ENCODE data around the gene C1QTNF7. TPM values are rescaled to one million over a fixed set of nuclear protein-coding genes. Genes with fewer than 3 reads are reported as not detected.
A peak's percentile ranks its signal among the peaks of the same experiment; 100 is the strongest.

Gene C1QTNF7
- total and polyA plus RNA-seq, 10 donors, result 0.74 to 22.5 (median 5.2) TPM

- WGBS, 5 donors, result 48 to 81% (median 64%) methylated on average over 2 of the region's 2 CpGs
- H3K36me3 ChIP-seq, result no peaks in the 10 kb centered on the region
- no peak for DNase-seq
- peaks cover 0 to 83% (median 52%) of the 10 kb centered on the region in 6 donors for H3K4me1 ChIP-seq
- intact Hi-C loops (cut with DNase I; ENCODE audit: low total_unique reads), result no loop called here
- no peaks in the 10 kb centered on the region for H3K9me3 ChIP-seq
- peak overlapping the region in 5 of 8 donors; percentile 34 to 82 (median 42) for H3K27ac ChIP-seq
- no peaks in the 10 kb centered on the region for H3K27me3 ChIP-seq (replicated peaks in 1 of 7)
- no peak overlapping the region for H3K4me3 ChIP-seq
- TF ChIP-seq POLR2A (IDR thresholded peaks at IDR 0.05) (no peak), CTCF (IDR thresholded peaks at IDR 0.05 in 8 of 11, conservative IDR thresholded peaks at IDR 0.05 in 3 of 11) (no peak), POLR2AphosphoS5 (IDR thresholded peaks at IDR 0.05) (no peak)
These were observed 24.9 kb upstream of the C1QTNF7 start for GRCh38 chr4:15402974-15403373.

GRCh38 chr4:15405018-15405417 lies 22.8 kb upstream of the C1QTNF7 start:
- peak overlapping the region in 3 of 8 donors; percentile 5 to 18 (median 16) for H3K27ac ChIP-seq
- WGBS, 5 donors, result 62 to 76% (median 71%) methylated on average over 4 of the region's 4 CpGs
- H3K4me1 ChIP-seq, result peaks cover 0 to 74% (median 49%) of the 10 kb centered on the region in 6 donors
- DNase-seq, result no peak
- H3K27me3 ChIP-seq (replicated peaks in 1 of 7), result no peaks in the 10 kb centered on the region
- no peaks in the 10 kb centered on the region for H3K9me3 ChIP-seq
- H3K36me3 ChIP-seq, result no peaks in the 10 kb centered on the region
- no peak overlapping the region for H3K4me3 ChIP-seq
- intact Hi-C loops (cut with DNase I; ENCODE audit: low total_unique reads), result no loop called here
- TF ChIP-seq POLR2AphosphoS5 (IDR thresholded peaks at IDR 0.05) (no peak), CTCF (IDR thresholded peaks at IDR 0.05 in 8 of 11, conservative IDR thresholded peaks at IDR 0.05 in 3 of 11) (no peak), POLR2A (IDR thresholded peaks at IDR 0.05) (no peak)

DNA sequence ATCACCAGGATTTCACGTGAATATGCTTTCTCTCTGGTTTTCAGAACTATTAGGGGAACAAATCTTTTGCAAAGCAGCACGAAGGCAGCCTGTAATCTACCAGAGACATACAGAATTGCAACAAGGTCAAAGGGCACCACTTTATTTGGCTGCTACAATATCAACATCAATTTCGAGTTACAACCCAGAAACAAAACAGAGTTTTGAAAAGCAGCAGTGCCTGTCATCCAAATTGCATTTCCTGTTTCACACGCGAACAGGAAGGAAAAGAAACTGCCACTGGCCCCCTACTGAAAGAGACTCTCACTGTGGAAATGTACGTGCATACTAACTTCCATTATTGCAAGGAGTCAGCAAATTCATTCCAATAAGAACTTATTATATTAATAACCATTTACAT lies 17.1 kb upstream of the C1QTNF7 start:
- intact Hi-C loops (cut with DNase I; ENCODE audit: low total_unique reads), result no loop called here
- TF ChIP-seq POLR2A (IDR thresholded peaks at IDR 0.05), result no peak
- TF ChIP-seq CTCF (IDR thresholded peaks at IDR 0.05 in 8 of 11, conservative IDR thresholded peaks at IDR 0.05 in 3 of 11), result peak in 2 of 11 experiments; percentile 24 to 34
- H3K27me3 ChIP-seq (replicated peaks in 1 of 7), result no peaks in the 10 kb centered on the region
- DNase-seq, result no peak
- 2 to 7% (median 5%) methylated on average over 6 of the region's 6 CpGs for WGBS, 5 donors
- peak overlapping the region in 1 of 8 donors; percentile 43 for H3K4me3 ChIP-seq
- peak overlapping the region; percentile 51 to 86 (median 78) for H3K27ac ChIP-seq
- no peaks in the 10 kb centered on the region for H3K9me3 ChIP-seq
- no peaks in the 10 kb centered on the region for H3K36me3 ChIP-seq
- peaks cover 18 to 75% (median 51%) of the 10 kb centered on the region in 6 donors for H3K4me1 ChIP-seq

GRCh38 chr4:15412461-15412860 lies 15.4 kb upstream of the C1QTNF7 start:
- TF ChIP-seq POLR2A (IDR thresholded peaks at IDR 0.05) (no peak), CTCF (IDR thresholded peaks at IDR 0.05 in 8 of 11, conservative IDR thresholded peaks at IDR 0.05 in 3 of 11) (no peak), POLR2AphosphoS5 (IDR thresholded peaks at IDR 0.05) (no peak)
- H3K4me1 ChIP-seq, result peaks cover 22 to 82% (median 62%) of the 10 kb centered on the region in 6 donors
- H3K27ac ChIP-seq, result peak overlapping the region in 5 of 8 donors; percentile 22 to 86 (median 82)
- no peak for DNase-seq
- no peaks in the 10 kb centered on the region for H3K36me3 ChIP-seq
- H3K27me3 ChIP-seq (replicated peaks in 1 of 7), result no peaks in the 10 kb centered on the region
- 73 to 92% (median 83%) methylated on average over 5 of the region's 5 CpGs for WGBS, 5 donors
- H3K9me3 ChIP-seq, result no peaks in the 10 kb centered on the region
- intact Hi-C loops (cut with DNase I; ENCODE audit: low total_unique reads), result no loop called here
- no peak overlapping the region for H3K4me3 ChIP-seq
